Esophagus squamous epithelium (tissue), 4 donors: ENCODE data around the gene NCOA1.

ENCODE experiments used
- CTCF ChIP-seq, 6 experiments: fragments of 450-650 bp in 4 of 6; fragments of 200-600 bp in 2 of 6; sonication (generic) in 2 of 6; IDR thresholded peaks; one replicate each; pipeline ENCODE4 v1.5.1; 2016 to 2019; ENCODE audit warnings: antibody characterized with exemption in 6 of 6, mild to moderate bottlenecking in 4 of 6, moderate library complexity in 4 of 6
- POLR2A ChIP-seq, 4 donors: fragments of 450-650 bp; IDR thresholded peaks; one replicate each; pipeline ENCODE4 v1.6.1; 2017; ENCODE audit warnings: antibody characterized with exemption in 4 of 4, mild to moderate bottlenecking in 4 of 4, moderate library complexity in 3 of 4

DNA sequence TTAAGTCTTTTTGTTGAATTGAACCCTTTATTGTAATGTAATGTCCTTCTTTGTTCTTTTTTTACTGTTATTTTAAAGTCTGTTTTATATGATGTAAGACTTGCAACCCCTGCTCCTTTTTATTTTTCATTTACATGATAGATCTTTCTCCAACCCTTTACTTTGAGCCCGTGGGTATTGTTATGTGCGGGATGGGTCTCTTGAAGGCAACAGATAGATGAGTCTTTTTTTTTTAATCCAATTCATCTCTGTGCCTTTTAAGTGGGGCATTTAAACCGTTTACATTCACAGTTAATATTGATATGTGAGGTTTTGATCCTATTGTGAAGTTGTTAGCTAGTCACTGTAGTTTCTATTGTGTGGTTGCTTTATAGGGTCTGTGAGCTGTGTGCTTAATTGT, 120.6 kb downstream of the NCOA1 start:
- TF ChIP-seq CTCF (IDR thresholded peaks at IDR 0.05): no peak
- no peak for TF ChIP-seq POLR2A (IDR thresholded peaks at IDR 0.05)
